Right atrium auricular region (tissue), 2 donors: ENCODE measurements around the gene ABCB9. TPM values are rescaled to one million over a fixed set of nuclear protein-coding genes. Genes with fewer than 3 reads are reported as not detected.

Source experiments
- DNase-seq: peaks from one replicate; pipeline ENCODE4 v3.0.0-alpha.2; 2019; ENCODE audit warnings: low spot score
- H3K27ac ChIP-seq, 2 donors: fragments of 200-600 bp; sonication (generic); 1 replicate in 1 of 2; 2 replicates in 1 of 2; pipeline ENCODE4 v1.5.1; 2016 to 2019
- H3K27me3 ChIP-seq, 2 donors: fragments of 200-600 bp; sonication (generic); one replicate each; pipeline versions ENCODE4 v1.5.1 to v1.6.0; 2017 to 2019
- H3K36me3 ChIP-seq: fragments of 200-600 bp; sonication (generic); one replicate; pipeline ENCODE4 v1.5.1; 2016
- H3K4me1 ChIP-seq, 2 donors: fragments of 200-600 bp; sonication (generic); one replicate each; pipeline versions ENCODE4 v1.5.1 to v1.6.0; 2017 to 2019
- H3K4me3 ChIP-seq, 2 donors: fragments of 200-600 bp; sonication (generic); 1 replicate in 1 of 2; 2 replicates in 1 of 2; pipeline ENCODE4 v1.5.1; 2017 to 2019; ENCODE audit warnings: mild to moderate bottlenecking in 1 of 2, moderate library complexity in 1 of 2
- H3K9me3 ChIP-seq, 2 donors: fragments of 200-600 bp; sonication (generic); one replicate each; pipeline ENCODE4 v1.5.1; 2019
- CTCF ChIP-seq, 2 donors: fragments of 200-600 bp; sonication (generic); IDR thresholded peaks; one replicate each; pipeline ENCODE4 v1.5.1; 2019; ENCODE audit warnings: antibody characterized with exemption in 2 of 2
- total RNA-seq, 2 donors: library from RNA; depleted of rRNA; stranded (reverse); fragments of >200 nt; gene quantifications; one replicate each; pipeline ENCODE4 v1.1.0, GENCODE V29; 2016

Gene ABCB9
- total RNA-seq, 2 donors from 2014 or later: 4.9 to 5.7 TPM

- Histone ChIP-seq H3K4me1 (peaks cover 0 to 18% of the 10 kb centered on the region in 2 donors), H3K27ac (no peak overlapping the region), H3K27me3 (no peaks in the 10 kb centered on the region), H3K36me3 (peaks cover 22% of the 10 kb centered on the region), H3K9me3 (no peaks in the 10 kb centered on the region), H3K4me3 (no peak overlapping the region)
- no peak for DNase-seq
- no peak for TF ChIP-seq CTCF (IDR thresholded peaks at IDR 0.05)
Measured at GRCh38 chr12:122991623-122992275, 25.5 kb upstream of the ABCB9 start.

GRCh38 chr12:122990961-122991622, 24.8 kb upstream of the ABCB9 start:
- Histone ChIP-seq H3K27me3 (no peaks in the 10 kb centered on the region), H3K36me3 (peaks cover 28% of the 10 kb centered on the region), H3K4me1 (peaks cover 0 to 13% of the 10 kb centered on the region in 2 donors), H3K9me3 (no peaks in the 10 kb centered on the region), H3K4me3 (no peak overlapping the region), H3K27ac (no peak overlapping the region)
- DNase-seq: no peak
- TF ChIP-seq CTCF (IDR thresholded peaks at IDR 0.05): no peak

- no peaks in the 10 kb centered on the region for H3K27me3 ChIP-seq
- no peak overlapping the region for H3K27ac ChIP-seq
- DNase-seq: no peak
- peaks cover 0 to 8% of the 10 kb centered on the region in 2 donors for H3K4me1 ChIP-seq
- peaks cover 32% of the 10 kb centered on the region for H3K36me3 ChIP-seq
- no peak for TF ChIP-seq CTCF (IDR thresholded peaks at IDR 0.05)
- no peak overlapping the region for H3K4me3 ChIP-seq
- no peaks in the 10 kb centered on the region for H3K9me3 ChIP-seq
Measured at GRCh38 chr12:122990561-122990960, 24.3 kb upstream of the ABCB9 start.

GRCh38 chr12:122989874-122990419, 23.7 kb upstream of the ABCB9 start:
- Histone ChIP-seq H3K27me3 (no peaks in the 10 kb centered on the region), H3K27ac (no peak overlapping the region), H3K36me3 (peaks cover 32% of the 10 kb centered on the region), H3K9me3 (no peaks in the 10 kb centered on the region), H3K4me1 (peaks cover 0 to 6% of the 10 kb centered on the region in 2 donors), H3K4me3 (no peak overlapping the region)
- DNase-seq: no peak
- no peak for TF ChIP-seq CTCF (IDR thresholded peaks at IDR 0.05)

DNA sequence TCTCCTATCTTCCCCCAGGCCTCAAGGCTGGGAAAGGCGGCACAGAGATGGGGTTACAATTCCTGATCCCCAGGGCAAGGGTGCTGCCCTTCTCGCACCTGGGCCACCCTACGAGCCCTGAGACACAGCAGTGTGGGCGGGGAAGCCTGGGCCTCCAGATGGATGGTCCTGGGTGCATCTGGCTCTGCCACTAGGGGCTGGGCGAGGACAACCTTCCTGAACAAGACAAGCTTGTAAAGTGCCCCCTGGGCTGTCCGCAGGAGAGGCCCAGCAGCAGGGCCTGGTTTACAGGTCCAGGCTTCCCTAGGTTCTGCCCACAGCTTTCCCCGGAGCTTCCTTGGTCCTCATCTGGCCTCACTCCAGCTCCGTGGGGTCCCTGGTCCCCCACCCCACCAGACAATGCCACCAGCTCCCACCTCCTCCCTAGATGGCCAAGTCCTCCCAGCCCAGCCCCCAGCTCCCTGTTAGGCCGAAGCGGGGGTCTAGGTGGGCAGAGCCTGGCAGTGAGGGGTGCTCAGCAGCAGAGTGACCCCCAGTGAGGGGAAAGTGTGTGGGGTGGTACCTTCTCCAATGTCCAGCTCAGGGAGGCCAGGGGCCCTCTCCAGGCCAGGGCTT, 23.1 kb upstream of the ABCB9 start:
- Histone ChIP-seq H3K27me3 (no peaks in the 10 kb centered on the region), H3K27ac (no peak overlapping the region), H3K4me1 (peaks cover 0 to 11% of the 10 kb centered on the region in 2 donors), H3K9me3 (no peaks in the 10 kb centered on the region), H3K4me3 (no peak overlapping the region), H3K36me3 (peaks cover 32% of the 10 kb centered on the region)
- no peak for DNase-seq
- no peak for TF ChIP-seq CTCF (IDR thresholded peaks at IDR 0.05)
